ENCODE measurements around the gene SMARCC1.

SMARCC1 gene

DNA sequence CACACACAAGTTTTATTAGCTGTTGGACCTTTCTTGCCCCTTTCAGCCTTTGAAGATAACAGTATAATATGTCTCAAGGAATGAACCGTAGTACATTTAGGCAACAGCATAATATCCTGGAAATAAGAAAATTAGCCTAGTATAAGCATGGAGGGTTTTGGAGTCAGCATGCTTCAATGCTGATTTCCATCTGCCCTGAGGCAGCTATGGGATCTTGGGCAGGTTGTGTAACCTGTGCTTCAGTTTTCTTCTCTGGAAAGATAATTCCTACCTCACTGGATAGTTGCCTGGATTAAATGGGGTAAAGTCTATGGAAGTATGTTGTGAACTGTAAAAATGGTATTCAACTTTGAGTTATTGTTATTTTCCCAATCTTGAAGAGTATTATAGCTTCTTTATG is 22.9 kb upstream of the SMARCC1 start:
- no peak overlapping the region for H2AFZ ChIP-seq (ENCODE audit: low read depth, low read length, severe bottlenecking)
- TF ChIP-seq, protein P1, sequence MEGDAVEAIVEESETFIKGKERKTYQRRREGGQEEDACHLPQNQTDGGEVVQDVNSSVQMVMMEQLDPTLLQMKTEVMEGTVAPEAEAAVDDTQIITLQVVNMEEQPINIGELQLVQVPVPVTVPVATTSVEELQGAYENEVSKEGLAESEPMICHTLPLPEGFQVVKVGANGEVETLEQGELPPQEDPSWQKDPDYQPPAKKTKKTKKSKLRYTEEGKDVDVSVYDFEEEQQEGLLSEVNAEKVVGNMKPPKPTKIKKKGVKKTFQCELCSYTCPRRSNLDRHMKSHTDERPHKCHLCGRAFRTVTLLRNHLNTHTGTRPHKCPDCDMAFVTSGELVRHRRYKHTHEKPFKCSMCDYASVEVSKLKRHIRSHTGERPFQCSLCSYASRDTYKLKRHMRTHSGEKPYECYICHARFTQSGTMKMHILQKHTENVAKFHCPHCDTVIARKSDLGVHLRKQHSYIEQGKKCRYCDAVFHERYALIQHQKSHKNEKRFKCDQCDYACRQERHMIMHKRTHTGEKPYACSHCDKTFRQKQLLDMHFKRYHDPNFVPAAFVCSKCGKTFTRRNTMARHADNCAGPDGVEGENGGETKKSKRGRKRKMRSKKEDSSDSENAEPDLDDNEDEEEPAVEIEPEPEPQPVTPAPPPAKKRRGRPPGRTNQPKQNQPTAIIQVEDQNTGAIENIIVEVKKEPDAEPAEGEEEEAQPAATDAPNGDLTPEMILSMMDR (IDR thresholded peaks at IDR 0.05; ENCODE audit: insufficient read depth, low read length, poor library complexity, severe bottlenecking) = no peak
- TF ChIP-seq EZH2phosphoT487 (conservative IDR thresholded peaks at IDR 0.05; ENCODE audit: low read length) = no peak
- peak overlapping the region; percentile 81 for H3K4me2 ChIP-seq (ENCODE audit: low read depth, low read length, poor library complexity, severe bottlenecking)
- H4K20me1 ChIP-seq (ENCODE audit: low read depth, low read length) = no peaks in the 10 kb centered on the region
- no peak overlapping the region for H3K9ac ChIP-seq (ENCODE audit: low read length)
- H3K27me3 ChIP-seq (ENCODE audit: low read length) = no peaks in the 10 kb centered on the region
- H3K9me2 ChIP-seq (replicated peaks; ENCODE audit: insufficient read depth, low read length) = no peaks in the 10 kb centered on the region
- H3K27ac ChIP-seq (ENCODE audit: low read depth, low read length) = no peak overlapping the region
- H3K4me3 ChIP-seq (ENCODE audit: insufficient read depth, low read length, poor library complexity, severe bottlenecking) = no peak overlapping the region
- no peaks in the 10 kb centered on the region for H3K9me3 ChIP-seq (ENCODE audit: insufficient read depth, low read length)
- H3K36me3 ChIP-seq (ENCODE audit: low read length) = no peaks in the 10 kb centered on the region
- 0 out of 2 replicates have a peak, but pooled peaks cover 3% of the 10 kb centered on the region for H3F3A ChIP-seq (ENCODE audit: insufficient read depth)
- peaks cover 4% of the 10 kb centered on the region; the same call in 1 of the 2 replicates for H3K79me2 ChIP-seq (ENCODE audit: insufficient read depth, low read length)

DNA sequence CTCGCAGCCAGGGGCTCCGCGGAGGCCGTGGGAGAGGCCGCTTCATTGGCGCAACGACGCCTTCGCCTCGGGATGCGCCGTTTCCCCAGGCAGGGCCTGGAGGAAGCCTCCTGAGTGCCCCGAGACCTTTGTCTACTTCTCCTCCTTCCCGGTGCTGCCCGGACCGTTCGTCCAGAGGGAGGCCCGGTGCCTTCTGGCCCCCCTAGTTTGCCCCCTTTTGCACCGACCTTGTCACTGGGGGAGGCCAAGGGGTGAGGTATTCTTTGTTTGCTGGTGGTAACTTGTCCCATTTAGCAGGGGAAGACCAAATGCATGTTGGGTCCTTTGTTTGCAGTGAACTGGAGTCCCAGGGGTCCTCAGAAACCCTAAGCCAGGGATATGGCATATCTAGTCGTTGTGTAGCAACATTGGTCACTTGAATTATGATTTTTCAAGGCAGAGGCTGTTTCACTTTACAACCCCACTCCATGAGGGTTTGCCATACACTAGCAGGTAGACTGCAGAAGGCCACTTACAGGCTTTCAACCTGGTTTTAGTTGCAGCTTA is 21.9 kb upstream of the SMARCC1 start:
- TF ChIP-seq, protein P1 (IDR thresholded peaks at IDR 0.05; ENCODE audit: insufficient read depth, low read length, poor library complexity, severe bottlenecking) = no peak
- TF ChIP-seq EZH2phosphoT487 (conservative IDR thresholded peaks at IDR 0.05; ENCODE audit: low read length) = no peak
- Histone ChIP-seq H3K4me2 (ENCODE audit: low read depth, low read length, poor library complexity, severe bottlenecking) (peak overlapping the region; percentile 81), H2AFZ (ENCODE audit: low read depth, low read length, severe bottlenecking) (peak overlapping the region; percentile 91), H3K9ac (ENCODE audit: low read length) (peak overlapping the region; percentile 78), H4K20me1 (ENCODE audit: low read depth, low read length) (no peaks in the 10 kb centered on the region), H3K4me3 (ENCODE audit: insufficient read depth, low read length, poor library complexity, severe bottlenecking) (peak overlapping the region; percentile 76), H3F3A (ENCODE audit: insufficient read depth) (0 out of 2 replicates have a peak, but pooled peaks cover 3% of the 10 kb centered on the region), H3K36me3 (ENCODE audit: low read length) (no peaks in the 10 kb centered on the region), H3K27me3 (ENCODE audit: low read length) (no peaks in the 10 kb centered on the region), H3K79me2 (ENCODE audit: insufficient read depth, low read length) (peaks cover 4% of the 10 kb centered on the region; the same call in 1 of the 2 replicates), H3K9me3 (ENCODE audit: insufficient read depth, low read length) (no peaks in the 10 kb centered on the region), H3K27ac (ENCODE audit: low read depth, low read length) (peak overlapping the region; percentile 4; the same call in 1 of the 2 replicates), H3K9me2 (replicated peaks; ENCODE audit: insufficient read depth, low read length) (no peaks in the 10 kb centered on the region)

DNA sequence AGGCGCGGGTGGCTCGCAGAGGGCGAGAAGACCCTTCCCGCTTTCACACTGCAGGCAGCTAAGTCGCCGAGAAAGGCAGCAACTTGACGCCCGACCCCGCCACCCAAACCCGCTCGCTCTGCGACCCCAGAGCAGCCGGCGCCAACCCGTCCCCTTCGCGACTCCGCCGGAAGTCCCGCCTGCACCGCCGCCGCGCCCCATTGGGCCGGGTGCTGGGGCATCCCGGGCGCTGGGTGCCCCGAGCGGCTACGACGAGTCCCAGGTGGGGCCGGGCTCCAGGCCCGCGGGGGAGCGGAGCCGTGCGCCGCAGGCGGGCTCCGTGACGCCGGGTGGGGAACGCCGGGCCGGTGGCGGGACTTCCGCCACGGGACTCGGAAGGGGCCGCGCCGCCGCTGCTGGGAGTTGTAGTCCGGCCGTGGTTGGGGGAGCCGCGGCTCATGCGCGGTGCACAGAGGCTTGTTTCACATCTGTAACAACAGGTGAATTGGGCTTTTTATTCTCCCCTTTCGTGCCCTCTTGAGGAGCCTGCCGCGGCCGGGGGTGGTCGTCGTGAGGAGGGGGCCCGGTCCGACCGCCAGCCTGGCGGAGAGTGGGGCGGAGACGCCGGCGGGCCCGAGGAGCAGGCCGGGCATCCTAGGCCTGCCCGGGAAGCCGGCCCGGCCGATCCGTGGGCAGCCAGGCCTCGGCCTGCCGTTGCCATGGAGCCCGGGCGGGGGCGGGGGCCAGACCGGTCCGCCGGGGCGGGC is 21.2 kb upstream of the SMARCC1 start, which contains the start of gene DHX30:
TSS of gene DHX30 (plus strand) at position 405 of the 746 bp plus-strand sequence. CDS start 7,546 bp downstream, outside the sequence.
- peak within 1 kb of the TSS; percentile 91 for H2AFZ ChIP-seq (ENCODE audit: low read depth, low read length, severe bottlenecking)
- peaks cover 4% of the 10 kb centered on the region; the same call in 1 of the 2 replicates for H3K79me2 ChIP-seq (ENCODE audit: insufficient read depth, low read length)
- H4K20me1 ChIP-seq (ENCODE audit: low read depth, low read length) = no peaks in the 10 kb centered on the region
- peak within 1 kb of the TSS; percentile 76 for H3K4me3 ChIP-seq (ENCODE audit: insufficient read depth, low read length, poor library complexity, severe bottlenecking)
- no peaks in the 10 kb centered on the region for H3K9me2 ChIP-seq (replicated peaks; ENCODE audit: insufficient read depth, low read length)
- no peaks in the 10 kb centered on the region for H3K9me3 ChIP-seq (ENCODE audit: insufficient read depth, low read length)
- H3K4me2 ChIP-seq (ENCODE audit: low read depth, low read length, poor library complexity, severe bottlenecking) = peak within 1 kb of the TSS; percentile 81
- H3K36me3 ChIP-seq (ENCODE audit: low read length) = no peaks in the 10 kb centered on the region
- TF ChIP-seq, protein P1 (IDR thresholded peaks at IDR 0.05; ENCODE audit: insufficient read depth, low read length, poor library complexity, severe bottlenecking) = no peak
- TF ChIP-seq EZH2phosphoT487 (conservative IDR thresholded peaks at IDR 0.05; ENCODE audit: low read length) = no peak
- peak within 1 kb of the TSS; percentile 55 for H3K27ac ChIP-seq (ENCODE audit: low read depth, low read length)
- no peaks in the 10 kb centered on the region for H3K27me3 ChIP-seq (ENCODE audit: low read length)
- 0 out of 2 replicates have a peak, but pooled peaks cover 3% of the 10 kb centered on the region for H3F3A ChIP-seq (ENCODE audit: insufficient read depth)
- H3K9ac ChIP-seq (ENCODE audit: low read length) = peak within 1 kb of the TSS; percentile 78
